Lower leg skin (tissue), 4 donors: ENCODE measurements around the gene EML6. TPM values are rescaled to one million over a fixed set of nuclear protein-coding genes. Genes with fewer than 3 reads are reported as not detected.

Experiments
- DNase-seq, 2 donors: peaks; one replicate each; pipeline ENCODE4 v3.0.0-alpha.2; 2019; ENCODE audit warnings: low spot score in 2 of 2
- H3K4me3 ChIP-seq: fragments of 200-600 bp; sonication (generic); 2 replicates; pipeline ENCODE4 v1.5.1; 2017; ENCODE audit warnings: mild to moderate bottlenecking, low read depth; ENCODE audit not compliant: poor library complexity, severe bottlenecking
- CTCF ChIP-seq, 3 donors: fragments of 450-650 bp; IDR thresholded peaks; one replicate each; pipeline ENCODE4 v1.5.1; 2016; ENCODE audit warnings: antibody characterized with exemption in 3 of 3, mild to moderate bottlenecking in 3 of 3, moderate library complexity in 2 of 3
- POLR2A ChIP-seq, 2 donors: fragments of 450-650 bp; IDR thresholded peaks; one replicate each; pipeline ENCODE4 v1.6.1; 2016 to 2017; ENCODE audit warnings: antibody characterized with exemption in 2 of 2, mild to moderate bottlenecking in 1 of 2, moderate library complexity in 1 of 2
- WGBS, 2 donors: methylation state at CpG; one replicate each; pipeline ENCODE4 v1.1.5; 2018; 5-methylcytosine and 5-hydroxymethylcytosine counted together
- intact Hi-C: fragments of 100-400 bp; cut with DNase I; formaldehyde crosslinking; loops from one replicate; pipeline ENCODE4 v1.15.0; 2023; ENCODE audit warnings: low total_unique reads
- total RNA-seq, 4 donors: library from RNA; depleted of rRNA; stranded (reverse); fragments of >200 nt; gene quantifications; one replicate each; pipeline ENCODE4 v1.1.0, GENCODE V29; 2016

Gene EML6
- total RNA-seq, 4 donors from 2014 or later: 1.8 to 4.4 (median 3.3) TPM

- TF ChIP-seq POLR2A (IDR thresholded peaks at IDR 0.05) (no peak), CTCF (IDR thresholded peaks at IDR 0.05) (no peak)
- 100% methylated on average over 1 of the region's 1 CpG for WGBS, 2 donors
Observed at GRCh38 chr2:54876764-54877163, 153.3 kb downstream of the EML6 start.

GRCh38 chr2:54878182-54878581 lies 154.7 kb downstream of the EML6 start:
- DNase-seq: no peak
- TF ChIP-seq POLR2A (IDR thresholded peaks at IDR 0.05) (no peak), CTCF (IDR thresholded peaks at IDR 0.05) (no peak)
- H3K4me3 ChIP-seq: no peak overlapping the region
- intact Hi-C loops: no loop called here
- WGBS, 2 donors: 81 to 91% methylated on average over 4 of the region's 4 CpGs

More at GRCh38 chr2:54876764-54877163, 153.3 kb downstream of the EML6 start:
- intact Hi-C loops: no loop called here
- DNase-seq: no peak
- no peak overlapping the region for H3K4me3 ChIP-seq

- no peak overlapping the region for H3K4me3 ChIP-seq
- TF ChIP-seq POLR2A (IDR thresholded peaks at IDR 0.05) (no peak), CTCF (IDR thresholded peaks at IDR 0.05) (no peak)
- DNase-seq: no peak
- intact Hi-C loops: no loop called here
- WGBS, 2 donors: 92 to 95% methylated on average over 5 of the region's 5 CpGs
Observed at GRCh38 chr2:54879032-54879431, 155.6 kb downstream of the EML6 start.

- TF ChIP-seq CTCF (IDR thresholded peaks at IDR 0.05) (no peak), POLR2A (IDR thresholded peaks at IDR 0.05) (no peak)
- intact Hi-C loops: no loop called here
- WGBS, 2 donors: 78% methylated on average over 14 of the region's 14 CpGs
- no peak overlapping the region for H3K4me3 ChIP-seq
- no peak for DNase-seq
Observed at GRCh38 chr2:54879598-54880332, 156.3 kb downstream of the EML6 start.

- no peak overlapping the region for H3K4me3 ChIP-seq
- 55 to 66% methylated on average over 1 of the region's 1 CpG for WGBS, 2 donors
- no peak for DNase-seq
- intact Hi-C loops: no loop called here
- TF ChIP-seq CTCF (IDR thresholded peaks at IDR 0.05): no peak
- TF ChIP-seq POLR2A (IDR thresholded peaks at IDR 0.05): no peak
Observed at GRCh38 chr2:54880428-54880827, 157.0 kb downstream of the EML6 start.

- H3K4me3 ChIP-seq: no peak overlapping the region
- 73 to 80% methylated on average over 4 of the region's 4 CpGs for WGBS, 2 donors
- no peak for DNase-seq
- no peak for TF ChIP-seq POLR2A (IDR thresholded peaks at IDR 0.05)
- no peak for TF ChIP-seq CTCF (IDR thresholded peaks at IDR 0.05)
- intact Hi-C loops: no loop called here
Observed at GRCh38 chr2:54881759-54882158, 158.3 kb downstream of the EML6 start.
